Small intestine (tissue), 7 donors: ENCODE data around the gene PTPN2. TPM values are rescaled to one million over a fixed set of nuclear protein-coding genes. Genes with fewer than 3 reads are reported as not detected.
"Not testable (repeated sequence)": the region's sequence is repeated elsewhere in the genome, so short reads cannot be mapped to it uniquely, and the experiment has no call there.

Experiments used
- DNase-seq, 2 donors: peaks; one replicate each; pipeline versions ENCODE4 v3.0.0 to v3.0.0-alpha.2; 2013
- FAIRE-seq: peaks from 2 replicates; lab custom pipeline; 2012; peaks lifted over from hg19 to GRCh38; lab: Jason Lieb, UNC
- H3K27ac ChIP-seq, 3 donors: one replicate each; pipeline ENCODE4 v1.5.1; 2013; ENCODE audit warnings: low read length in 2 of 3, mild to moderate bottlenecking in 2 of 3, control low read depth in 1 of 3, inconsistent platforms in 1 of 3, low read depth in 1 of 3, moderate library complexity in 1 of 3
- H3K27me3 ChIP-seq, 3 donors: one replicate each; pipeline ENCODE4 v1.6.1; 2013; ENCODE audit warnings: low read length in 3 of 3, inconsistent platforms in 1 of 3; ENCODE audit not compliant: control insufficient read depth in 3 of 3, insufficient read depth in 3 of 3
- H3K36me3 ChIP-seq, 3 donors: one replicate each; pipeline ENCODE4 v1.6.1; 2013; ENCODE audit warnings: low read length in 3 of 3, inconsistent platforms in 1 of 3, low read depth in 1 of 3, mild to moderate bottlenecking in 1 of 3, moderate library complexity in 1 of 3; ENCODE audit not compliant: control insufficient read depth in 3 of 3, insufficient read depth in 2 of 3
- H3K4me1 ChIP-seq, 3 donors: one replicate each; pipeline ENCODE4 v1.6.1; 2013; ENCODE audit warnings: low read length in 2 of 3, inconsistent platforms in 1 of 3, low read depth in 1 of 3, mild to moderate bottlenecking in 1 of 3, moderate library complexity in 1 of 3; ENCODE audit not compliant: control insufficient read depth in 3 of 3, insufficient read depth in 2 of 3
- H3K4me3 ChIP-seq, 3 donors: one replicate each; pipeline ENCODE4 v1.5.1; 2013; ENCODE audit warnings: low read length in 3 of 3, control low read depth in 1 of 3, inconsistent platforms in 1 of 3, low read depth in 1 of 3, mild to moderate bottlenecking in 1 of 3, moderate library complexity in 1 of 3
- H3K9me3 ChIP-seq, 2 donors: one replicate each; pipeline ENCODE4 v1.6.1; 2013; ENCODE audit warnings: low read depth in 1 of 2, low read length in 1 of 2; ENCODE audit not compliant: control insufficient read depth in 2 of 2, insufficient read depth in 1 of 2
- WGBS, 3 donors: extraction: QIAGEN DNeasy Blood & Tissue Kit; methylation state at CpG; one replicate each; pipeline ENCODE4 v1.1.7; 2013; 5-methylcytosine and 5-hydroxymethylcytosine counted together
- polyA plus RNA-seq, 4 donors: library from polyadenylated mRNA; stranded (reverse) in 3 of 4; unstranded in 1 of 4; fragments of 200-250 nt in 3 of 4; fragments of 120-200 nt in 1 of 4; gene quantifications; one replicate each; pipeline versions ENCODE4 v1.2.1 to v1.2.3, GENCODE V29; 2013
- donor health status: healthy with polysubstance abuse.
- donor health status: control.
- donor health status: control.
- donor health status: Bipolar disorder and iron deficiency.
- donor health status: healthy.

The PTPN2 gene
- polyA plus RNA-seq, 4 donors = 25.7 to 53.9 (median 31.1) TPM

DNA sequence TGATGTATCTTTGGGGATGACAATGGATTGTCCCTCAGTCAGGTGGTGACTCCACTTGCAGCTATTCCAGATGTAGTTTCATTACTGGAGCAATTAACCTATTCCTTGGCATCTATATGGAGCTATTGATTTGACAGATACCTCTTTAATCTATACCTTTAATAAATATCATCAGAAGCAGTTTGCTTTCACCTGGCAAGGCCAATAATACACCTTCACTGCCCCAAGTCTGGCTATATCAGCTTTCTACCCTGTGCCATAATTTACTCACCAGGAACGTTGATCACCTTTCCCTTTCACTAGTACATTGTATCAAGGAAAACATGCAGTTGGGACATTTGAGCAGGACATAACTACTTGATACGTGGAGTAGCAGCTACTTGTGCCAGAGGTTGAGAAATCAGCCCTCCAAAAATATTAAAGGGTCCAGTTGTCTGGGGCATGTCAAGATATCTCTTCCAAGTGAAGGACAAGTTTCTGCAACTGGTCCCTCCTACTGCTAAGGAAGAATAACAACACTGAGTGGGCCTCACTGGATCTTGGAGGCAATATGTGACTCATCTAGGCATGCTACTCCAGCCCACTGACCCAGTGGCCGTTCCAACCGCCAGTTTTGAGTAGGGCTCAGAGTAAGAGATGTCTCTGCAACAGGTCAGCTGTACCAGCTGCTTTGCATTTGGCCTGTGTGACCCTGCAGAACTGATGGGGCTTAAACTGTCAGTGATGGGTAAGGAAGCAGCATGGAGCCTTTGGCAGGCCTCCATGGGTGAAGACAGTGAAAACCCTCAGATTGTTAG, 114.2 kb downstream of the PTPN2 start:
- no peak for FAIRE-seq
- no peak overlapping the region for H3K27ac ChIP-seq
- H3K4me3 ChIP-seq = no peak overlapping the region
- H3K27me3 ChIP-seq = no peaks in the 10 kb centered on the region
- no peaks in the 10 kb centered on the region for H3K9me3 ChIP-seq
- H3K36me3 ChIP-seq = no peaks in the 10 kb centered on the region
- no peak for DNase-seq
- no peaks in the 10 kb centered on the region for H3K4me1 ChIP-seq
- 75 to 85% (median 84%) methylated on average over 4 of the region's 4 CpGs for WGBS, 3 donors

DNA sequence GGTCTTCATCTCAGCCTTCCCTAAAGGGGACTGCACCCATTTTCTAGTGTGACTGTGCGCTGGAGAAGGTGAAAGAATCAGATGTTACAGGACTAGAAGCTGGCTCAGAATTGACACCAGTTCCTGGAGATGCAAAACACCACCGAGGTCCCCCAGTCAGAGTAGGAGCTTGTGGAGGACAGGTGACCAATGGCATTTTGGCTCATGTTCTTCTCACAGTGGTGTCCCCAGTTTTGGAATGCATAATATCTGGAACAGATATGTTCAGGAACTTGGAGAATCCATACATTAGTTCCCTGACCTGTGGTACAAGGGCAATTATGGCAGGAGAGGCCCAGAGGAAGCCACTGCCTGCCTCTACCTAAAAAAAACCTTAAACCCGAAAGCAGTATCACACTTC, 114.9 kb downstream of the PTPN2 start:
- Histone ChIP-seq H3K27ac (no peak overlapping the region), H3K27me3 (no peaks in the 10 kb centered on the region), H3K4me1 (no peaks in the 10 kb centered on the region), H3K4me3 (no peak overlapping the region), H3K36me3 (no peaks in the 10 kb centered on the region), H3K9me3 (no peaks in the 10 kb centered on the region)
- no peak for DNase-seq
- no peak for FAIRE-seq
- WGBS, 3 donors = 87 to 93% (median 92%) methylated on average over 3 of the region's 3 CpGs

- FAIRE-seq (no peak), DNase-seq (no peak)
- no peaks in the 10 kb centered on the region for H3K4me1 ChIP-seq
- H3K27me3 ChIP-seq = no peaks in the 10 kb centered on the region
- H3K9me3 ChIP-seq = no peaks in the 10 kb centered on the region
- no peak overlapping the region for H3K4me3 ChIP-seq
- H3K27ac ChIP-seq = no peak overlapping the region
- H3K36me3 ChIP-seq = no peaks in the 10 kb centered on the region
- 67 to 80% (median 72%) methylated on average over 3 of the region's 3 CpGs for WGBS, 3 donors
These were observed 115.4 kb downstream of the PTPN2 start for GRCh38 chr18:12768625-12769024.

DNA sequence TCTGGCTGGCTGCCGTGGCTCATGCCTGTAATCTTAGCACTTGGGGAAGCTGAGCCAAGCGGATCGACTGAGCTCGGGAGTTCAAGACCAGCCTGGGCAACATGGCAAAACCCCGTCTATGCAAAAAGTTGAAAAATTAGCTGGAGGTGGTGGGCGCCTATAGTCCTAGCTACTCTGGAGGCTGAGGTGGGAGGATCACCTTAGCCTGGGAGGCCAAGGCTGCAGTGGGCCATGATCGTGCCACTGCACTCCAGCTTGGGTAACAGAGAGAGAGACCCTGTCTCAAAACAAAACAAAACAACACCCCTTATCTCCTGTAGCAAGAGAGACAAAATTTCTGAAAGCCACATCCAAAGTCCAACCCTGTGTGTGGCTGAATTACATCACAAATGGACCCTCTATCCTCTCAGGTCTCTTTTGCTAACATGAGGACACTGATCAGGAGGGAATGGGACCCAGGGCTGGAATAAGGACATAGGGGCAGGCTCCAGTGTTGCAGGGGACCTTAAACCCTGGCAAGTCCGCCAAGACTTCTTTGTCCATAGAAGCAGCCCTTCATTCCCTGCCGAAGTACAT, 116.4 kb downstream of the PTPN2 start:
- Histone ChIP-seq H3K27me3 (no peaks in the 10 kb centered on the region), H3K27ac (no peak overlapping the region), H3K9me3 (no peaks in the 10 kb centered on the region), H3K4me3 (no peak overlapping the region), H3K4me1 (no peaks in the 10 kb centered on the region), H3K36me3 (no peaks in the 10 kb centered on the region)
- DNase-seq (no peak), FAIRE-seq (no peak)
- WGBS, 3 donors = 90 to 93% (median 92%) methylated on average over 9 of the region's 9 CpGs

DNA sequence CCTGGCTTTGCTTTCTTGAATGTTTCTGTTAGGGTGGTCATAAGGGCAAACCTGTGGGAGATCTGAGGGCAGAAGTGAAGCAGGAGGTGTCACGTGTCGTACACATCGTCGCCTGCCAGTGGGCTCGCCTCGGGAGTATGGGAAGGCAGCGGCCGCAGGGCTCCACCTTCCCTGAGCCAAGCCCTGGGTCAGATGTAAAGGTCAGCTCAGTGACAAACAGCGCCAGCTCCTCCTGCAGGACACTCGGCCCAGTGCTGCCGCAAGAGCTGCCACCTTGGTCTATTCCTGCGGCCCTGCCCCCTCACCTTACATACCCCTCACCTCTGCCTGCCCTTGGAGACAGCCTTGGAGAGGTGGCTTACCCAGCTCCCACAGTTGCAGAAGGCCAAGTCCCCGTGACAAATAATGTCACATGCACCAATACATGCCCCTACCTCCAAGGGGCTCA, 117.0 kb downstream of the PTPN2 start:
- Histone ChIP-seq H3K27ac (no peak overlapping the region), H3K36me3 (no peaks in the 10 kb centered on the region), H3K4me3 (no peak overlapping the region), H3K4me1 (no peaks in the 10 kb centered on the region), H3K9me3 (no peaks in the 10 kb centered on the region), H3K27me3 (no peaks in the 10 kb centered on the region)
- FAIRE-seq (no peak), DNase-seq (no peak)
- 69 to 94% (median 86%) methylated on average over 11 to 13 of the region's 13 CpGs for WGBS, 3 donors

- Histone ChIP-seq H3K27ac (no peak overlapping the region), H3K4me3 (no peak overlapping the region), H3K36me3 (no peaks in the 10 kb centered on the region), H3K4me1 (no peaks in the 10 kb centered on the region), H3K27me3 (no peaks in the 10 kb centered on the region), H3K9me3 (no peaks in the 10 kb centered on the region)
- FAIRE-seq (no peak), DNase-seq (no peak)
- 87 to 90% (median 88%) methylated on average over 11 of the region's 11 CpGs for WGBS, 3 donors
These were observed 118.5 kb downstream of the PTPN2 start for GRCh38 chr18:12765586-12765985.

DNA sequence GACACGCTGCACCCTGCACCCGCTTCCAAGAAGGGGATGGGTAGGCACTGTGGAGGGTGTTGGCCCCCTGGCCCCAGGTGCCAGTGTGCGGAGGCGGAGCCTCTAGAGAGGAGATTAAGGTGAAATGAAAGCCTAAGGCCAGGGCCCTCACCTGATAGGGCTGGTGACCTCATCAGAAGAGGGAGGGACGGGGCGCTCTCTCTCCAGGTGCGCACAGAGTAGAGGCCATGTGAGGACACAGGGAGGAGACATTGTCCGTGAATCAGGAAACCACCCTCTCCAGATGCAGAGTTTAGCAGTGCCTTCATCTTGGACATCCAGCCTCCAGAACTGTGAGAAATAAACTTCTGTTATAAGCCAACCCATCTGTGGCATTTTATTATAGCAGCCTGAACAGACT, 118.9 kb downstream of the PTPN2 start:
- Histone ChIP-seq H3K4me3 (no peak overlapping the region), H3K36me3 (no peaks in the 10 kb centered on the region), H3K4me1 (no peaks in the 10 kb centered on the region), H3K27me3 (no peaks in the 10 kb centered on the region), H3K27ac (no peak overlapping the region), H3K9me3 (no peaks in the 10 kb centered on the region)
- peak; percentile 45 to 83 for DNase-seq
- 13 to 54% (median 45%) methylated on average over 8 of the region's 8 CpGs for WGBS, 3 donors
- FAIRE-seq = no peak

- not testable (repeated sequence) for DNase-seq, H3K4me3 ChIP-seq, FAIRE-seq, H3K27ac ChIP-seq, H3K4me1 ChIP-seq, H3K9me3 ChIP-seq, H3K36me3 ChIP-seq, H3K27me3 ChIP-seq
- WGBS, 3 donors = 77 to 82% (median 79%) methylated on average over 3 of the region's 3 CpGs
These were observed 125.5 kb downstream of the PTPN2 start for GRCh38 chr18:12758566-12758965.
